HG03280 (cell line): Measurements from ENCODE around the gene MYF6.

Experiments used
- ATAC-seq: cut with Tn5 transposase; IDR thresholded peaks from one replicate; pipeline ENCODE4 v1.9.1; 2021; ENCODE audit warnings: mild to moderate bottlenecking, moderate library complexity; ENCODE audit not compliant: unreplicated experiment

MYF6 gene

GRCh38 chr12:80704420-80704819 is 3.0 kb upstream of the MYF6 start:
- no peak for ATAC-seq

GRCh38 chr12:80707830-80708258 is 410 bp downstream of the MYF6 start:
- no peak for ATAC-seq

- ATAC-seq, result no peak
These were observed 983 bp downstream of the MYF6 start for GRCh38 chr12:80708259-80708974.

- ATAC-seq, result no peak
These were observed 1.5 kb downstream of the MYF6 start for GRCh38 chr12:80708975-80709328.

GRCh38 chr12:80709811-80710726 is 2.6 kb downstream of the MYF6 start:
- ATAC-seq, result no peak

GRCh38 chr12:80710727-80711449 is 3.5 kb downstream of the MYF6 start:
- ATAC-seq, result no peak

- no peak for ATAC-seq
These were observed 4.4 kb downstream of the MYF6 start for GRCh38 chr12:80711866-80712265.

GRCh38 chr12:80712866-80713265 is 5.4 kb downstream of the MYF6 start:
- no peak for ATAC-seq

- ATAC-seq, result no peak
These were observed 6.0 kb downstream of the MYF6 start for GRCh38 chr12:80713419-80713818.

- no peak for ATAC-seq
These were observed 6.6 kb downstream of the MYF6 start for GRCh38 chr12:80714055-80714454.

- ATAC-seq, result no peak
These were observed 7.4 kb downstream of the MYF6 start for GRCh38 chr12:80714846-80715245.

- no peak for ATAC-seq
These were observed 8.3 kb downstream of the MYF6 start for GRCh38 chr12:80715713-80716249.

- ATAC-seq, result no peak
These were observed 9.4 kb downstream of the MYF6 start, which contains the start of gene MYF5 for GRCh38 chr12:80716696-80717469. TSS of gene MYF5 (plus strand) at chr12:80716912. CDS start at chr12:80717064, 152 bp downstream.

- ATAC-seq, result no peak
These were observed 10.4 kb downstream of the MYF6 start for GRCh38 chr12:80717856-80718255.

- ATAC-seq, result no peak
These were observed 13.1 kb downstream of the MYF6 start for GRCh38 chr12:80720516-80720915.

- ATAC-seq, result no peak
These were observed 13.9 kb downstream of the MYF6 start for GRCh38 chr12:80721326-80721725.

GRCh38 chr12:80745851-80746505 is 38.5 kb downstream of the MYF6 start:
- no peak for ATAC-seq

- ATAC-seq, result no peak
These were observed 40.4 kb downstream of the MYF6 start for GRCh38 chr12:80747800-80748199.

- no peak for ATAC-seq
These were observed 42.0 kb downstream of the MYF6 start for GRCh38 chr12:80749456-80749855.

GRCh38 chr12:80752464-80752863 is 45.0 kb downstream of the MYF6 start:
- no peak for ATAC-seq
